SK-N-SH (cell line): Measurements from ENCODE around the gene CCDC141.

Experiments
- CTCF ChIP-seq: fragments of 200-600 bp; sonication (generic); IDR thresholded peaks from 2 replicates; pipeline ENCODE4 v1.6.1; 2017; ENCODE audit warnings: antibody characterized with exemption, mild to moderate bottlenecking, moderate library complexity
- EP300 ChIP-seq, 2 experiments: IDR thresholded peaks; 2 replicates each; pipeline versions ENCODE4 v1.4.0 to v1.6.1; 2012; ENCODE audit warnings: borderline replicate concordance in 1 of 2, low read depth in 1 of 2, low read length in 1 of 2
- EZH2phosphoT487 ChIP-seq: fragments of 200-600 bp; sonication (generic); IDR thresholded peaks from 2 replicates; pipeline ENCODE4 v1.6.1; 2017; ENCODE audit warnings: low read depth, mixed run types, mild to moderate bottlenecking, antibody characterized with exemption, moderate library complexity, borderline replicate concordance
- FOXJ3 ChIP-seq: sonication (generic); formaldehyde crosslinking; IDR thresholded peaks from 2 replicates; pipeline ENCODE4 v1.5.1; 2020; ENCODE audit warnings: mild to moderate bottlenecking, missing genetic modification reagents
- GABPA ChIP-seq: IDR thresholded peaks from 2 replicates; pipeline ENCODE4 v1.4.0; 2012; ENCODE audit warnings: low read depth, mild to moderate bottlenecking
- MAX ChIP-seq: IDR thresholded peaks from 2 replicates; pipeline ENCODE4 v1.4.0; 2012; ENCODE audit warnings: low read depth
- POLR2AphosphoS5 ChIP-seq: IDR thresholded peaks from 2 replicates; pipeline ENCODE4 v1.6.1; 2012; ENCODE audit warnings: low read depth, low read length
- RAD21 ChIP-seq: IDR thresholded peaks from 2 replicates; pipeline ENCODE4 v1.6.1; 2012; ENCODE audit warnings: mild to moderate bottlenecking, low read length
- RCOR1 ChIP-seq: fragments of 150-350 bp; IDR thresholded peaks from 2 replicates; pipeline ENCODE4 v1.6.1; 2017; ENCODE audit warnings: antibody characterized with exemption, low read length
- REST ChIP-seq: IDR thresholded peaks from 2 replicates; pipeline ENCODE4 v1.6.1; 2012; ENCODE audit warnings: mild to moderate bottlenecking, low read depth, low read length, moderate library complexity
- RFX5 ChIP-seq: IDR thresholded peaks from 2 replicates; pipeline ENCODE4 v1.6.1; 2012; ENCODE audit warnings: mild to moderate bottlenecking, improper control_type of control experiment, low read length
- TAF1 ChIP-seq: IDR thresholded peaks from 2 replicates; pipeline ENCODE4 v1.6.1; 2012; ENCODE audit warnings: low read depth, mild to moderate bottlenecking, low read length, moderate library complexity, borderline replicate concordance
- TCF12 ChIP-seq: IDR thresholded peaks from 2 replicates; pipeline ENCODE4 v1.4.0; 2012
- USF1 ChIP-seq: IDR thresholded peaks from 2 replicates; pipeline ENCODE4 v1.4.0; 2012; ENCODE audit warnings: low read depth, borderline replicate concordance

- TF ChIP-seq FOXJ3 = no peak
- TF ChIP-seq CTCF = no peak
- no peak for TF ChIP-seq RCOR1
- TF ChIP-seq REST = no peak
- no peak for TF ChIP-seq RAD21
- TF ChIP-seq EP300 (IDR thresholded peaks at IDR 0.05; ENCODE audit: borderline replicate concordance in 1 of 2, low read depth in 1 of 2, low read length in 1 of 2) = no peak
- no peak for TF ChIP-seq POLR2AphosphoS5
- TF ChIP-seq MAX = no peak
- TF ChIP-seq TCF12 = no peak
- no peak for TF ChIP-seq RFX5
- TF ChIP-seq USF1 = no peak
- TF ChIP-seq GABPA = no peak
- TF ChIP-seq TAF1 = no peak
- no peak for TF ChIP-seq EZH2phosphoT487
Observed at GRCh38 chr2:179017773-179018357, 32.1 kb downstream of the CCDC141 start.
